ENCODE measurements around the gene BCOR.

DNA sequence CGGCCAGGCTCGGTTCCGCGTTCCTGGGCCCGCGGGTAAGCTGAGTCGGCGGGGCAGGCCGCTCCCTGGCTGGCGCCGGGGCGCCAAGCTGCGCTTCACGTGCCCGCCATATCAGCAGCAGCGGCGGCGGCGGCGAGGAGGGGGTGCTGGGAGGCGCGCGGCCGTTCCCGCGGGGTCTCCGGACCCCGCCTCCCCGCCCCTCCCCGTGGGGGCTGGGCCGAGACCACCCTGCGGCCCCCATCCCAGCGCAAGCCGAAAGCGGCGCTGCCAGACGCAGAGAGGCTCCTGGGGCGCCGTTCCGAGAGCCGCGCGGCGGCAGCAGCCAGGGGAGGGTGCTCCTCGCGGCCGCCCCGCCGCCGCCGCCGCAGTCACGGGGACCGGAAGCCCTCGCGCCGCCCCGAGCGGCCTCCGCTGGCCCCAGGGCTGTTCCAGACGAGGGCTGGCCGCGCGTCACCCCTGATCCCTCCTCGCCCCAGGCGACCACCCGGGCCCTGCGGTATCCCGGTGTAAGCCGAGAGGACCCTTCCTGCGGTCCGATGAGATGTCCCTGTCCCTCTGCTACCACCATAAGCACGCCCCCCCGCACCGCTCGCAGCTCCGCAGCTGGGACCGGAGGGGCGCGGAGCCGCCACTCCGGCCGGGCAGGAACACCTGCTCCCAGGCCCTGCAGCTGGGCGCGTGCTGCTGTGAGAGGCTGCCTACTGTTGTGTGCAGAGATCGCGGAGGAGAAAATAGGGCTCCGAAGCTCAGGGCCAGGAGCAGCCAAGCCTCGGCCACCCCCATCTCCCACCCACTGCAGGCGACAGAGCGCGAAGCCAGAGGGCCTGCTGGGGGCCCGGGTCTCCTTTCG, 7.5 kb upstream of the BCOR start:
- TF ChIP-seq ZNF607 (CRISPR knock-in tag; IDR thresholded peaks at IDR 0.05; ENCODE audit: borderline replicate concordance), result no peak
- TF ChIP-seq TP53 (CRISPR knock-in tag; conservative IDR thresholded peaks at IDR 0.05), result no peak
- TF ChIP-seq CTCF (CRISPR knock-in tag; IDR thresholded peaks at IDR 0.05), result no peak
- TF ChIP-seq KLF9 (CRISPR knock-in tag; IDR thresholded peaks at IDR 0.05; ENCODE audit: low read depth), result no peak
- no peak for TF ChIP-seq PCBP2 (optimal IDR thresholded peaks at IDR 0.05; ENCODE audit: low read depth, low read length, poor library complexity, severe bottlenecking)
- TF ChIP-seq, protein P1, sequence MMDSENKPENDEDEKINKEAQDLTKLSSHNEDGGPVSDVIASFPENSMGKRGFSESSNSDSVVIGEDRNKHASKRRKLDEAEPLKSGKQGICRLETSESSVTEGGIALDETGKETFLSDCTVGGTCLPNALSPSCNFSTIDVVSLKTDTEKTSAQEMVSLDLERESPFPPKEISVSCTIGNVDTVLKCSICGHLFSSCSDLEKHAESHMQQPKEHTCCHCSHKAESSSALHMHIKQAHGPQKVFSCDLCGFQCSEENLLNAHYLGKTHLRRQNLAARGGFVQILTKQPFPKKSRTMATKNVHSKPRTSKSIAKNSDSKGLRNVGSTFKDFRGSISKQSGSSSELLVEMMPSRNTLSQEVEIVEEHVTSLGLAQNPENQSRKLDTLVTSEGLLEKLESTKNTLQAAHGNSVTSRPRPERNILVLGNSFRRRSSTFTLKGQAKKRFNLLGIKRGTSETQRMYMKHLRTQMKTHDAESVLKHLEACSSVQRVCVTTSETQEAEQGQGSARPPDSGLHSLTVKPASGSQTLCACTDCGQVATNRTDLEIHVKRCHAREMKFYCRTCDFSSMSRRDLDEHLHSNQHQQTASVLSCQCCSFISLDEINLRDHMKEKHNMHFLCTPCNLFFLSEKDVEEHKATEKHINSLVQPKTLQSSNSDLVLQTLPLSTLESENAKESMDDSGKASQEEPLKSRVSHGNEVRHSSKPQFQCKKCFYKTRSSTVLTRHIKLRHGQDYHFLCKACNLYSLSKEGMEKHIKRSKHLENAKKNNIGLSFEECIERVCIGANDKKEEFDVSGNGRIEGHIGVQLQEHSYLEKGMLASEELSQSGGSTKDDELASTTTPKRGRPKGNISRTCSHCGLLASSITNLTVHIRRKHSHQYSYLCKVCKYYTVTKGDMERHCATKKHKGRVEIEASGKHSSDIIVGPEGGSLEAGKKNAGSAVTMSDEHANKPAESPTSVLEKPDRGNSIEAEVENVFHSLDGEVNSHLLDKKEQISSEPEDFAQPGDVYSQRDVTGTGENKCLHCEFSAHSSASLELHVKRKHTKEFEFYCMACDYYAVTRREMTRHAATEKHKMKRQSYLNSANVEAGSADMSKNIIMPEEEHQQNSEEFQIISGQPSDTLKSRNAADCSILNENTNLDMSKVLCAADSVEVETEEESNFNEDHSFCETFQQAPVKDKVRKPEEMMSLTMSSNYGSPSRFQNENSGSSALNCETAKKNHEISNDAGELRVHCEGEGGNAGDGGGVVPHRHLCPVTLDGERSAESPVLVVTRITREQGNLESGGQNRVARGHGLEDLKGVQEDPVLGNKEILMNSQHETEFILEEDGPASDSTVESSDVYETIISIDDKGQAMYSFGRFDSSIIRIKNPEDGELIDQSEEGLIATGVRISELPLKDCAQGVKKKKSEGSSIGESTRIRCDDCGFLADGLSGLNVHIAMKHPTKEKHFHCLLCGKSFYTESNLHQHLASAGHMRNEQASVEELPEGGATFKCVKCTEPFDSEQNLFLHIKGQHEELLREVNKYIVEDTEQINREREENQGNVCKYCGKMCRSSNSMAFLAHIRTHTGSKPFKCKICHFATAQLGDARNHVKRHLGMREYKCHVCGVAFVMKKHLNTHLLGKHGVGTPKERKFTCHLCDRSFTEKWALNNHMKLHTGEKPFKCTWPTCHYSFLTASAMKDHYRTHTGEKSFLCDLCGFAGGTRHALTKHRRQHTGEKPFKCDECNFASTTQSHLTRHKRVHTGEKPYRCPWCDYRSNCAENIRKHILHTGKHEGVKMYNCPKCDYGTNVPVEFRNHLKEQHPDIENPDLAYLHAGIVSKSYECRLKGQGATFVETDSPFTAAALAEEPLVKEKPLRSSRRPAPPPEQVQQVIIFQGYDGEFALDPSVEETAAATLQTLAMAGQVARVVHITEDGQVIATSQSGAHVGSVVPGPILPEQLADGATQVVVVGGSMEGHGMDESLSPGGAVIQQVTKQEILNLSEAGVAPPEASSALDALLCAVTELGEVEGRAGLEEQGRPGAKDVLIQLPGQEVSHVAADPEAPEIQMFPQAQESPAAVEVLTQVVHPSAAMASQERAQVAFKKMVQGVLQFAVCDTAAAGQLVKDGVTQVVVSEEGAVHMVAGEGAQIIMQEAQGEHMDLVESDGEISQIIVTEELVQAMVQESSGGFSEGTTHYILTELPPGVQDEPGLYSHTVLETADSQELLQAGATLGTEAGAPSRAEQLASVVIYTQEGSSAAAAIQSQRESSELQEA (CRISPR knock-in tag; IDR thresholded peaks at IDR 0.05; ENCODE audit: not compliant biosample characterization), result no peak
- TF ChIP-seq, protein P2, sequence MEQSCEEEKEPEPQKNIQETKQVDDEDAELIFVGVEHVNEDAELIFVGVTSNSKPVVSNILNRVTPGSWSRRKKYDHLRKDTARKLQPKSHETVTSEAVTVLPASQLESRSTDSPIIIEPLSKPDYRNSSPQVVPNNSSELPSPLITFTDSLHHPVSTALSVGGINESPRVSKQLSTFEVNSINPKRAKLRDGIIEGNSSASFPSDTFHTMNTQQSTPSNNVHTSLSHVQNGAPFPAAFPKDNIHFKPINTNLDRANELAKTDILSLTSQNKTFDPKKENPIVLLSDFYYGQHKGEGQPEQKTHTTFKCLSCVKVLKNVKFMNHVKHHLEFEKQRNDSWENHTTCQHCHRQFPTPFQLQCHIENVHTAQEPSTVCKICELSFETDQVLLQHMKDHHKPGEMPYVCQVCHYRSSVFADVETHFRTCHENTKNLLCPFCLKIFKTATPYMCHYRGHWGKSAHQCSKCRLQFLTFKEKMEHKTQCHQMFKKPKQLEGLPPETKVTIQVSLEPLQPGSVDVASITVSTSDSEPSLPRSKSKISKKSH (CRISPR knock-in tag; IDR thresholded peaks at IDR 0.05; ENCODE audit: borderline replicate concordance), result no peak
- TF ChIP-seq SMAD1 (CRISPR knock-in tag; IDR thresholded peaks at IDR 0.05; ENCODE audit: borderline replicate concordance, low read depth), result no peak
- no peak for TF ChIP-seq TEAD3 (CRISPR knock-in tag; optimal IDR thresholded peaks at IDR 0.05; ENCODE audit: borderline replicate concordance)
